Natural killer cell (primary cell): ENCODE results near the gene TMEM271. TPM values are rescaled to one million over a fixed set of nuclear protein-coding genes. Genes with fewer than 3 reads are reported as not detected.
"Not testable (repeated sequence)": the region's sequence is repeated elsewhere in the genome, so short reads cannot be mapped to it uniquely, and the experiment has no call there.

ENCODE experiments used
- ATAC-seq, 3 donors: fragments of 150-1000 bp in 2 of 3; fragments of 200-7000 bp in 1 of 3; cut with Tn5 transposase; 1 replicate in 1 of 3; 2 replicates in 2 of 3; pipeline ENCODE4 v1.10.0; 2021; ENCODE audit warnings: mild to moderate bottlenecking in 2 of 3, moderate library complexity in 2 of 3
- DNase-seq, 2 donors: peaks; one replicate each; pipeline versions ENCODE4 v3.0.0 to v3.0.0-alpha.2; 2013 to 2021; ENCODE audit warnings: mixed read lengths in 1 of 2
- H3K27ac ChIP-seq: one replicate; pipeline ENCODE4 v1.5.1; 2013; ENCODE audit warnings: mild to moderate bottlenecking, low read length
- H3K27me3 ChIP-seq: one replicate; pipeline ENCODE4 v1.6.1; 2013; ENCODE audit warnings: low read length; ENCODE audit not compliant: control insufficient read depth, insufficient read depth
- H3K36me3 ChIP-seq: one replicate; pipeline ENCODE4 v1.6.1; 2013; ENCODE audit warnings: low read length; ENCODE audit not compliant: control insufficient read depth, insufficient read depth
- H3K4me1 ChIP-seq: one replicate; pipeline ENCODE4 v1.6.1; 2013; ENCODE audit warnings: low read length; ENCODE audit not compliant: control insufficient read depth, insufficient read depth
- H3K4me3 ChIP-seq: one replicate; pipeline ENCODE4 v1.5.1; 2013; ENCODE audit warnings: low read length
- H3K9me3 ChIP-seq: one replicate; pipeline ENCODE4 v1.6.1; 2013; ENCODE audit warnings: low read length; ENCODE audit not compliant: control insufficient read depth, insufficient read depth
- H3K27ac Mint-ChIP-seq, 2 donors: one replicate each; pipeline ENCODE4 v1.8.0; 2022; ENCODE audit warnings: mild to moderate bottlenecking in 2 of 2, mixed read lengths in 2 of 2, moderate library complexity in 1 of 2
- H3K27me3 Mint-ChIP-seq, 2 donors: one replicate each; pipeline ENCODE4 v1.8.0; 2022; ENCODE audit warnings: low read depth in 2 of 2, mixed read lengths in 2 of 2
- H3K36me3 Mint-ChIP-seq: one replicate; pipeline ENCODE4 v1.8.0; 2022; ENCODE audit warnings: mixed read lengths
- H3K4me1 Mint-ChIP-seq, 2 donors: one replicate each; pipeline ENCODE4 v1.8.0; 2022; ENCODE audit warnings: mixed read lengths in 2 of 2
- H3K4me3 Mint-ChIP-seq: one replicate; pipeline ENCODE4 v1.8.0; 2022; ENCODE audit warnings: mild to moderate bottlenecking, moderate library complexity, mixed read lengths
- H3K9me3 Mint-ChIP-seq, 2 donors: one replicate each; pipeline ENCODE4 v1.8.0; 2022; ENCODE audit warnings: mixed read lengths in 2 of 2
- CTCF ChIP-seq: fragments of 200-600 bp; IDR thresholded peaks from one replicate; pipeline ENCODE4 v1.8.0; 2022; ENCODE audit warnings: antibody characterized with exemption
- WGBS: methylation state at CpG from one replicate; pipeline ENCODE4 v1.1.7; 2013; ENCODE audit warnings: missing lambda C conversion rate; ENCODE audit not compliant: insufficient coverage; 5-methylcytosine and 5-hydroxymethylcytosine counted together
- intact Hi-C: fragments of 100-400 bp; cut with micrococcal nuclease; formaldehyde crosslinking; loops from one replicate; pipeline ENCODE4 v1.14.2; 2022
- total RNA-seq, 4 donors: library from RNA; stranded (reverse); fragments of 120-200 nt in 1 of 4; gene quantifications; one replicate each; pipeline versions ENCODE4 v1.2.3 to v1.2.4, GENCODE V29; 2013 to 2022

Gene TMEM271
- total RNA-seq, 3 donors from 2014 or later (not counting 1 experiment from before 2014, with no cell fraction given): not detected

GRCh38 chr4:598925-599324 lies 22.8 kb upstream of the TMEM271 start:
- H3K4me3 Mint-ChIP-seq: no peak overlapping the region
- peaks cover 3% of the 10 kb centered on the region for H3K27me3 ChIP-seq
- H3K9me3 Mint-ChIP-seq: peaks cover 2 to 5% of the 10 kb centered on the region in 2 donors
- WGBS: 71% methylated on average over 3 of the region's 3 CpGs
- no peaks in the 10 kb centered on the region for H3K36me3 ChIP-seq
- H3K4me3 ChIP-seq: no peak overlapping the region
- peaks cover 3% of the 10 kb centered on the region for H3K4me1 ChIP-seq
- ATAC-seq: no peak
- no peak overlapping the region for H3K27ac Mint-ChIP-seq
- DNase-seq: no peak
- no peak overlapping the region for H3K27ac ChIP-seq
- intact Hi-C loops: no loop called here
- H3K9me3 ChIP-seq: no peaks in the 10 kb centered on the region
- H3K36me3 Mint-ChIP-seq: no peaks in the 10 kb centered on the region
- peaks cover 5% of the 10 kb centered on the region in 2 donors for H3K4me1 Mint-ChIP-seq
- H3K27me3 Mint-ChIP-seq: peaks cover 24 to 48% of the 10 kb centered on the region in 2 donors
- no peak for TF ChIP-seq CTCF

GRCh38 chr4:592825-593520 lies 16.9 kb upstream of the TMEM271 start:
- ATAC-seq (no peak), DNase-seq (no peak)
- 98% methylated on average over 4 of the region's 5 CpGs for WGBS
- no peak for TF ChIP-seq CTCF
- Mint-ChIP-seq H3K36me3 (no peaks in the 10 kb centered on the region), H3K4me1 (no peaks in the 10 kb centered on the region), H3K27ac (no peak overlapping the region), H3K27me3 (peaks cover 23 to 52% of the 10 kb centered on the region in 2 donors), H3K4me3 (no peak overlapping the region), H3K9me3 (peaks cover 2 to 5% of the 10 kb centered on the region in 2 donors)
- Histone ChIP-seq H3K9me3 (no peaks in the 10 kb centered on the region), H3K4me3 (no peak overlapping the region), H3K4me1 (no peaks in the 10 kb centered on the region), H3K27ac (no peak overlapping the region), H3K36me3 (no peaks in the 10 kb centered on the region), H3K27me3 (no peaks in the 10 kb centered on the region)
- intact Hi-C loops: no loop called here

- H3K27me3 ChIP-seq, H3K27ac Mint-ChIP-seq, H3K4me1 ChIP-seq, H3K27ac ChIP-seq, ATAC-seq, H3K4me3 Mint-ChIP-seq, H3K9me3 ChIP-seq, H3K9me3 Mint-ChIP-seq, H3K4me3 ChIP-seq, H3K36me3 Mint-ChIP-seq, H3K36me3 ChIP-seq, DNase-seq, H3K4me1 Mint-ChIP-seq, intact Hi-C loops: not testable (repeated sequence)
- peaks cover 20 to 53% of the 10 kb centered on the region in 2 donors for H3K27me3 Mint-ChIP-seq
- 87% methylated on average over 9 of the region's 13 CpGs for WGBS
Observed at GRCh38 chr4:592178-592577, 16.1 kb upstream of the TMEM271 start.

- Histone ChIP-seq H3K36me3 (no peaks in the 10 kb centered on the region), H3K4me1 (no peaks in the 10 kb centered on the region), H3K27ac (no peak overlapping the region), H3K27me3 (no peaks in the 10 kb centered on the region), H3K9me3 (no peaks in the 10 kb centered on the region), H3K4me3 (no peak overlapping the region)
- TF ChIP-seq CTCF: no peak
- DNase-seq (no peak), ATAC-seq (no peak)
- H3K4me3 Mint-ChIP-seq: no peak overlapping the region
- 89% methylated on average over 10 of the region's 12 CpGs for WGBS
- H3K36me3 Mint-ChIP-seq: no peaks in the 10 kb centered on the region
- intact Hi-C loops: no loop called here
- H3K27ac Mint-ChIP-seq: no peak overlapping the region
- H3K27me3 Mint-ChIP-seq: peaks cover 26 to 46% of the 10 kb centered on the region in 2 donors
- H3K9me3 Mint-ChIP-seq: peaks cover 2 to 5% of the 10 kb centered on the region in 2 donors
- no peaks in the 10 kb centered on the region for H3K4me1 Mint-ChIP-seq
Observed at GRCh38 chr4:590313-590841, 14.3 kb upstream of the TMEM271 start.
